H1 (cell line): ENCODE measurements around the gene PCBD1. TPM values are rescaled to one million over a fixed set of nuclear protein-coding genes. Genes with fewer than 3 reads are reported as not detected.

ENCODE experiments used
- CHD7 ChIP-seq: fragments of 300-600 bp; sonication (generic); IDR thresholded peaks from 2 replicates; pipeline ENCODE4 v1.7.1; 2012; ENCODE audit warnings: low read length, moderate library complexity, mild to moderate bottlenecking, inconsistent platforms; ENCODE audit not compliant: insufficient replicate concordance
- polyA plus RNA-seq, 7 experiments: library from polyadenylated mRNA; depleted of rRNA in 3 of 7; stranded (reverse) in 5 of 7; unstranded in 2 of 7; fragments of >200 nt in 5 of 7; fragments of 200-250 nt in 2 of 7; gene quantifications; 1 replicate in 5 of 7; 2 replicates in 1 of 7; 4 replicates in 1 of 7; pipeline versions ENCODE4 v1.2.1 to v1.2.3, GENCODE V29; 2011 to 2013; ENCODE audit warnings: missing spikeins in 2 of 7, mixed read lengths in 2 of 7
- total RNA-seq: library from RNA; stranded (reverse); fragmentation: NEBNext Ultra II Directional; extraction: Animal tissue kit (Norgen Biotek cat#: 25700); gene quantifications from 2 replicates; pipeline ENCODE4 v1.2.1, GENCODE V29; 2021

The PCBD1 gene
- total and polyA plus RNA-seq, 2 of the 8 experiments (the other 6 are each of a cell fraction or from before 2014, with no cell fraction given) = 46.5 to 55.0 TPM

DNA sequence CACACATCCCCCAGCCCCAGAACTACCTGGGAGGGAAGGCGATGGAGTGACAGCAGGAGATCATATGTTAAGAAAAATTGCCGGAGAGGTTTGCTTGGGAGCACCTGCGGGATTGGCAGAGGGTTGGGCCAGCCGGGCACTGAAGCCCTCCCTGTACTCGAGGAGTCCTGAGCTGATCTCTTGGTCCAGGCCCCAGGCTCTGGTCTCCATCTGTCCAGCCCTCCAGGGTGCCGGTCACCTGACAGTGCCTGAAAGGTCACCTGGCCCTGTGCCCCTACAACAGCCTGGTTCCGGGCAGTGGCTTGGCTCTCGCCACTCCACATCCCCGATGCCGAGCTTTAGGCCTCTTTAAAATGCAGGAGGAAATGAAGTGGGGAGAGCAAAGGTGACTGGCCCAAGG, 47.3 kb upstream of the PCBD1 start (continued):
- no peak for TF ChIP-seq CHD7
